ENCODE measurements around the gene SMIM24. TPM values are rescaled to one million over a fixed set of nuclear protein-coding genes. Genes with fewer than 3 reads are reported as not detected.
A peak's percentile ranks its signal among the peaks of the same experiment; 100 is the strongest.

The SMIM24 gene
- total and polyA plus RNA-seq, 4 donors = 0.10 to 0.22 (median 0.15) TPM; not detected in 1

- H3K4me1 ChIP-seq (ENCODE audit: control insufficient read depth in 5 of 5, insufficient read depth in 5 of 5, low read length in 5 of 5) = peaks cover 0 to 20% (median 10%) of the 10 kb centered on the region in 5 donors
- peak overlapping the region in 1 of 2 donors; percentile 48 for H3K27ac ChIP-seq (ENCODE audit: low read depth in 1 of 2, low read length in 1 of 2)
Observed at GRCh38 chr19:3441986-3442329, 38.4 kb downstream of the SMIM24 start.

GRCh38 chr19:3441089-3441985, 39.0 kb downstream of the SMIM24 start:
- Histone ChIP-seq H3K4me3 (no peak overlapping the region), H3K27me3 (ENCODE audit: control insufficient read depth in 3 of 3, insufficient read depth in 3 of 3, low read length in 2 of 3) (no peaks in the 10 kb centered on the region), H3K27ac (ENCODE audit: low read depth in 1 of 2, low read length in 1 of 2) (no peak overlapping the region), H3K36me3 (ENCODE audit: control insufficient read depth in 4 of 4, insufficient read depth in 4 of 4, low read length in 4 of 4) (peaks cover 5 to 58% (median 24%) of the 10 kb centered on the region in 4 donors), H3K9me3 (ENCODE audit: control insufficient read depth in 4 of 4, insufficient read depth in 3 of 4, low read length in 3 of 4) (no peaks in the 10 kb centered on the region), H3K9ac (ENCODE audit: insufficient read depth in 1 of 2, low read length in 2 of 2) (no peak overlapping the region), H3K4me1 (ENCODE audit: control insufficient read depth in 5 of 5, insufficient read depth in 5 of 5, low read length in 5 of 5) (peaks cover 0 to 20% (median 10%) of the 10 kb centered on the region in 5 donors)
- TF ChIP-seq CTCF (IDR thresholded peaks at IDR 0.05; ENCODE audit: control extremely low read depth, extremely low read depth) = no peak
- WGBS, 2 donors = 81 to 91% methylated on average over 25 of the region's 25 CpGs
- ATAC-seq (ENCODE audit: insufficient read depth, low FRiP score) = no peak
- DNase-seq = no peak

More at GRCh38 chr19:3441986-3442329, 38.4 kb downstream of the SMIM24 start:
- no peak for TF ChIP-seq CTCF (IDR thresholded peaks at IDR 0.05; ENCODE audit: control extremely low read depth, extremely low read depth)
- ATAC-seq (ENCODE audit: insufficient read depth, low FRiP score) (no peak), DNase-seq (no peak)
- Histone ChIP-seq H3K27me3 (ENCODE audit: control insufficient read depth in 3 of 3, insufficient read depth in 3 of 3, low read length in 2 of 3) (no peaks in the 10 kb centered on the region), H3K9ac (ENCODE audit: insufficient read depth in 1 of 2, low read length in 2 of 2) (no peak overlapping the region), H3K4me3 (no peak overlapping the region), H3K36me3 (ENCODE audit: control insufficient read depth in 4 of 4, insufficient read depth in 4 of 4, low read length in 4 of 4) (peaks cover 5 to 55% (median 23%) of the 10 kb centered on the region in 4 donors), H3K9me3 (ENCODE audit: control insufficient read depth in 4 of 4, insufficient read depth in 3 of 4, low read length in 3 of 4) (no peaks in the 10 kb centered on the region)
- WGBS, 2 donors = 79 to 86% methylated on average over 14 of the region's 14 CpGs

- peaks cover 0 to 46% (median 20%) of the 10 kb centered on the region in 4 donors for H3K36me3 ChIP-seq (ENCODE audit: control insufficient read depth in 4 of 4, insufficient read depth in 4 of 4, low read length in 4 of 4)
- ATAC-seq (ENCODE audit: insufficient read depth, low FRiP score) (no peak), DNase-seq (no peak)
- H3K27ac ChIP-seq (ENCODE audit: low read depth in 1 of 2, low read length in 1 of 2) = no peak overlapping the region
- H3K4me3 ChIP-seq = no peak overlapping the region
- no peak overlapping the region for H3K9ac ChIP-seq (ENCODE audit: insufficient read depth in 1 of 2, low read length in 2 of 2)
- peaks cover 0 to 19% (median 11%) of the 10 kb centered on the region in 5 donors for H3K4me1 ChIP-seq (ENCODE audit: control insufficient read depth in 5 of 5, insufficient read depth in 5 of 5, low read length in 5 of 5)
- TF ChIP-seq CTCF (IDR thresholded peaks at IDR 0.05; ENCODE audit: control extremely low read depth, extremely low read depth) = peak; percentile 10
- WGBS, 2 donors = 75 to 77% methylated on average over 13 of the region's 13 CpGs
- no peaks in the 10 kb centered on the region for H3K27me3 ChIP-seq (ENCODE audit: control insufficient read depth in 3 of 3, insufficient read depth in 3 of 3, low read length in 2 of 3)
- H3K9me3 ChIP-seq (ENCODE audit: control insufficient read depth in 4 of 4, insufficient read depth in 3 of 4, low read length in 3 of 4) = no peaks in the 10 kb centered on the region
Observed at GRCh38 chr19:3440082-3440481, 40.2 kb downstream of the SMIM24 start.

Data from lung (tissue), 12 donors.